ENCODE measurements around the gene TRHDE. TPM values are rescaled to one million over a fixed set of nuclear protein-coding genes. Genes with fewer than 3 reads are reported as not detected.

The TRHDE gene
- total and polyA plus RNA-seq, 2 donors (not counting 3 experiments of a cell fraction or from before 2014, with no cell fraction given): not detected

GRCh38 chr12:72510772-72511171, 238.6 kb downstream of the TRHDE start:
- H4K20me1 ChIP-seq (replicated peaks; ENCODE audit: control insufficient read depth, extremely low read depth, insufficient read depth, low read length): no peaks in the 10 kb centered on the region
- no peak for TF ChIP-seq MYC (IDR thresholded peaks at IDR 0.05; ENCODE audit: low read depth, low read length)
- TF ChIP-seq EZH2 (IDR thresholded peaks at IDR 0.05; ENCODE audit: borderline replicate concordance, low read depth, low read length, severe bottlenecking): no peak
- TF ChIP-seq JUN (IDR thresholded peaks at IDR 0.05; ENCODE audit: borderline replicate concordance, insufficient read depth, insufficient read length, low read depth): no peak
- no peak for TF ChIP-seq CTCF (IDR thresholded peaks at IDR 0.05; ENCODE audit: extremely low read depth in 1 of 2, insufficient read depth in 1 of 2, low read depth in 1 of 2, low read length in 2 of 2)
- TF ChIP-seq POLR2AphosphoS5 (IDR thresholded peaks at IDR 0.05; ENCODE audit: insufficient read depth, low read depth, low read length): no peak
- no peak for TF ChIP-seq MAX (IDR thresholded peaks at IDR 0.05; ENCODE audit: insufficient read depth, insufficient read length)
- TF ChIP-seq FOS (IDR thresholded peaks at IDR 0.05; ENCODE audit: borderline replicate concordance, insufficient read depth, low read length): no peak
- TF ChIP-seq GATA2 (IDR thresholded peaks at IDR 0.05; ENCODE audit: insufficient read depth, insufficient read length, low read depth, low read length): no peak
- TF ChIP-seq POLR2A (IDR thresholded peaks at IDR 0.05; ENCODE audit: low read depth, low read length): no peak
- H2AFZ ChIP-seq (ENCODE audit: low read depth, low read length): no peak overlapping the region
- BruUV-seq (replicated peaks): no TSS peak
- no peaks in the 10 kb centered on the region for H3K27me3 ChIP-seq (ENCODE audit: control insufficient read depth in 2 of 2, insufficient read depth in 2 of 2, low read length in 2 of 2)
- no peaks in the 10 kb centered on the region for H3K79me2 ChIP-seq (ENCODE audit: control insufficient read depth, insufficient read depth, low read length)
- H3K36me3 ChIP-seq (ENCODE audit: control insufficient read depth in 2 of 2, extremely low read depth in 1 of 2, insufficient read depth in 2 of 2, low read length in 2 of 2): no peaks in the 10 kb centered on the region
- no peaks in the 10 kb centered on the region for H3K9me1 ChIP-seq (replicated peaks; ENCODE audit: control insufficient read depth, extremely low read depth, insufficient read depth, low read length)
- no peak overlapping the region for H3K4me3 ChIP-seq (replicated peaks in 1 of 3; ENCODE audit: insufficient read depth in 1 of 3, low read depth in 1 of 3, low read length in 3 of 3)
- no peak for DNase-seq (ENCODE audit: low read depth, low spot score)
- dilution Hi-C loops (cut with MboI; ENCODE audit: extremely low pct_ligation_motif_present, low sequenced_read_pairs) (no loop called here), intact Hi-C loops (cut with micrococcal nuclease) (no loop called here)
- H3K27ac ChIP-seq (ENCODE audit: insufficient read depth, low read depth, low read length): no peak overlapping the region
- POLR2A ChIA-PET: no interaction called here
- CTCF ChIA-PET: no interaction called here
- no peak overlapping the region for H3K4me2 ChIP-seq (ENCODE audit: insufficient read depth, low read length)
- H3K4me1 ChIP-seq (ENCODE audit: control insufficient read depth, extremely low read depth, insufficient read depth, low read length): no peaks in the 10 kb centered on the region
- H3K9me3 ChIP-seq (replicated peaks; ENCODE audit: control insufficient read depth, insufficient read depth, low read length): no peaks in the 10 kb centered on the region
- H3K9ac ChIP-seq (replicated peaks; ENCODE audit: extremely low read depth, insufficient read depth, low read length): no peak overlapping the region
- no peak for FAIRE-seq
